Psoas muscle (tissue), 8 donors: ENCODE data around the gene ANKRD11. TPM values are rescaled to one million over a fixed set of nuclear protein-coding genes. Genes with fewer than 3 reads are reported as not detected.
"Not testable (repeated sequence)": the region's sequence is repeated elsewhere in the genome, so short reads cannot be mapped to it uniquely, and the experiment has no call there.

Experiments
- ATAC-seq, 4 donors: fragments of 200-7000 bp; cut with Tn5 transposase; one replicate each; pipeline ENCODE4 v1.9.1; 2020; ENCODE audit warnings: moderate library complexity in 3 of 4, mild to moderate bottlenecking in 2 of 4
- DNase-seq, 2 donors: peaks; one replicate each; pipeline ENCODE4 v3.0.0-alpha.2; 2020
- H3K27ac ChIP-seq: fragments of 200-600 bp; one replicate; pipeline ENCODE4 v1.8.0; 2022
- H3K27me3 ChIP-seq, 3 donors: fragments of 200-600 bp in 1 of 3; one replicate each; pipeline versions ENCODE4 v1.6.1 to v1.8.0; 2013 to 2022; ENCODE audit warnings: low read length in 2 of 3, mild to moderate bottlenecking in 2 of 3, moderate library complexity in 1 of 3; ENCODE audit not compliant: insufficient read depth in 3 of 3
- H3K36me3 ChIP-seq, 2 donors: fragments of 200-600 bp in 1 of 2; one replicate each; pipeline versions ENCODE4 v1.6.1 to v1.8.0; 2013 to 2022; ENCODE audit warnings: low read depth in 1 of 2, mild to moderate bottlenecking in 1 of 2, moderate library complexity in 1 of 2; ENCODE audit not compliant: insufficient read depth in 1 of 2
- H3K4me1 ChIP-seq: fragments of 200-600 bp; one replicate; pipeline ENCODE4 v1.8.0; 2022
- H3K4me3 ChIP-seq: fragments of 200-600 bp; one replicate; pipeline ENCODE4 v1.8.0; 2022; ENCODE audit warnings: mild to moderate bottlenecking
- H3K9me3 ChIP-seq: fragments of 200-600 bp; one replicate; pipeline ENCODE4 v1.8.0; 2022
- WGBS, 3 donors: extraction: QIAGEN DNeasy Blood & Tissue Kit; methylation state at CpG; one replicate each; pipeline versions ENCODE4 v1.1.6 to v1.1.7; 2013; 5-methylcytosine and 5-hydroxymethylcytosine counted together
- intact Hi-C, 2 donors: fragments of 100-400 bp; cut with DNase I; formaldehyde crosslinking; loops; one replicate each; pipeline versions ENCODE4 v1.11.0 to v1.14.2; 2022
- polyA plus RNA-seq, 3 donors: library from polyadenylated mRNA; stranded (reverse); fragments of 200-250 nt; gene quantifications; one replicate each; pipeline ENCODE4 v1.2.3, GENCODE V29; 2013
- total RNA-seq, 4 donors: library from RNA; stranded (reverse); fragmentation: NEBNext Ultra II Directional in 2 of 4; extraction: Animal tissue kit (Norgen Biotek cat#: 25700) in 2 of 4; gene quantifications; one replicate each; pipeline versions ENCODE4 v1.2.1 to v1.2.4, GENCODE V29; 2021 to 2023
- TF ChIP-seq, protein P1 (sequence below): fragments of 200-600 bp; IDR thresholded peaks from one replicate; pipeline ENCODE4 v1.8.0; 2022; ENCODE audit warnings: antibody characterized with exemption
- donor health status: healthy with polysubstance abuse.
- donor health status: DM: no; HTN: no; CAD: no; lungs with moderate emphysema.
- donor health status: Bipolar disorder and iron deficiency.
- donor health status: healthy.
- donor health status: DM: yes; HTN: yes; CAD: no.
- donor health status: DM: no; HTN: no; CAD: no.
- donor health status: DM: no; HTN: no; CAD: no.
- donor health status: DM: yes; HTN: yes; CAD: no.

ANKRD11 gene
- total and polyA plus RNA-seq, 7 donors = 22.3 to 72.8 (median 57.2) TPM

DNA sequence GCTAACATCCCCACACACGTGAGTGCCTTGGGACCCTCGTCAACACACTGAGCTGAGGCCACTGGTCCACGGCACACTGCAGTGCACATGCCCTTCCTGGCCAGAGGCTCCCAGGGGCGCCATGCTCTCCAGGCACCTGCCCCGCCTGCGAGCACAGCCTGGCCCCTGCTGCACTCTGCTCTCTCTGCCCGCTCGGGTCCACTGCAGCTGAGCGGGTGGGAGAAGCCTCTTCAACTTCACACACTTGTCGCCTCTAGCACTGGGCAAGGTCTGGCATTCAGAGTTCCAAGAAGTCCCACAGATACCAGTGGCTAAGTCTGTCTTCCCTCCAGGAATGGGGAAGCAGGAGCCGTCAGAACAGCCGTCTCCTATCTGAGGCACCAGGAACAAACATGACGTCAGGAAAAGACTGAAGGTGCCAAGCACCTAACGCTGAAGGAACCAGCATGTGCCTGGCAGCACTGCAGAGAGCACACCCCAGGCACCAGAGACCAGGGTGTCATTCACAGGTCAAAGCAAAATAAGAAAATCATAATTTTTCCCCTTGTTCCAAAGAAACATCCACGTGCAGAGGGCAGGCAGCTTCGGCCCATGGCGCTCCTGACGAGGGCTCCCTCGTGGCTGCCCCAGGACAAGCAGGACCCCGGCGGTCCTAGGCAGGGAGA, 189.9 kb downstream of the ANKRD11 start:
- DNase-seq (peak; percentile 60 to 78), ATAC-seq (peak; percentile 76 to 85 (median 80))
- TF ChIP-seq, protein P1, sequence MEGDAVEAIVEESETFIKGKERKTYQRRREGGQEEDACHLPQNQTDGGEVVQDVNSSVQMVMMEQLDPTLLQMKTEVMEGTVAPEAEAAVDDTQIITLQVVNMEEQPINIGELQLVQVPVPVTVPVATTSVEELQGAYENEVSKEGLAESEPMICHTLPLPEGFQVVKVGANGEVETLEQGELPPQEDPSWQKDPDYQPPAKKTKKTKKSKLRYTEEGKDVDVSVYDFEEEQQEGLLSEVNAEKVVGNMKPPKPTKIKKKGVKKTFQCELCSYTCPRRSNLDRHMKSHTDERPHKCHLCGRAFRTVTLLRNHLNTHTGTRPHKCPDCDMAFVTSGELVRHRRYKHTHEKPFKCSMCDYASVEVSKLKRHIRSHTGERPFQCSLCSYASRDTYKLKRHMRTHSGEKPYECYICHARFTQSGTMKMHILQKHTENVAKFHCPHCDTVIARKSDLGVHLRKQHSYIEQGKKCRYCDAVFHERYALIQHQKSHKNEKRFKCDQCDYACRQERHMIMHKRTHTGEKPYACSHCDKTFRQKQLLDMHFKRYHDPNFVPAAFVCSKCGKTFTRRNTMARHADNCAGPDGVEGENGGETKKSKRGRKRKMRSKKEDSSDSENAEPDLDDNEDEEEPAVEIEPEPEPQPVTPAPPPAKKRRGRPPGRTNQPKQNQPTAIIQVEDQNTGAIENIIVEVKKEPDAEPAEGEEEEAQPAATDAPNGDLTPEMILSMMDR = peak; percentile 11
- intact Hi-C loops = no loop called here
- 52 to 68% (median 61%) methylated on average over 21 of the region's 21 CpGs for WGBS, 3 donors
- Histone ChIP-seq H3K27me3 (no peaks in the 10 kb centered on the region), H3K9me3 (no peaks in the 10 kb centered on the region), H3K27ac (peak overlapping the region; percentile 80), H3K36me3 (peaks cover 4 to 20% of the 10 kb centered on the region in 2 donors), H3K4me3 (no peak overlapping the region), H3K4me1 (peaks cover 31% of the 10 kb centered on the region)

DNA sequence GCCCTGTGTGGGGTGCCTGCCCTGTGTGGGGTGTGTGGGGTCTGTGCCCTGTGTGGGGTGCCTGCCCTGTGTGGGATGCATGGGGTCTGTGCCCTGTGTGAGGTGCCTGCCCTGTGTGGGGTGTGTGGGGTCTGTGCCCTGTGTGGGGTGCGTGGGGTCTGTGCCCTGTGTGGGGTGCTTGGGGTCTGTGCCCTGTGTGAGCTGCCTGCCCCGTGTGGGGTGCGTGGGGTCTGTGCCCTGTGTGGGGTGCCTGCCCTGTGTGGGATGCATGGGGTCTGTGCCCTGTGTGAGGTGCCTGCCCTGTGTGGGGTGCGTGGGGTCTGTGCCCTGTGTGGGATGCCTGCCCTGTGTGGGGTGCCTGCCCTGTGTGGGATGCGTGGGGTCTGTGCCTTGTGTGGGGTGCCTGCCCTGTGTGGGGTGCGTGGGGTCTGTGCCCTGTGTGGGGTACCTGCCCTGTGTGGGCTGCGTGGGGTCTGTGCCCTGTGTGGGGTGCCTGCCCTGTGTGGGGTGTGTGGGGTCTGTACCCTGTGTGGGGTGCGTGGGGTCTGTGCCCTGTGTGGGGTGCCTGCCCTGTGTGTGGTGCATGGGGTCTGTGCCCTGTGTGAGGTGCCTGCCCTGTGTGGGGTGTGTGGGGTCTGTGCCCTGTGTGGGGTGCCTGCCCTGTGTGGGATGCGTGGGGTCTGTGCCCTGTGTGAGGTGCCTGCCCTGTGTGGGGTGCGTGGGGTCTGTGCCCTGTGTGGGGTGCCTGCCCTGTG, 190.8 kb downstream of the ANKRD11 start:
- ATAC-seq, H3K4me3 ChIP-seq, H3K27me3 ChIP-seq, DNase-seq, H3K9me3 ChIP-seq, H3K27ac ChIP-seq, intact Hi-C loops: not testable (repeated sequence)
- Histone ChIP-seq H3K4me1 (peaks cover 38% of the 10 kb centered on the region), H3K36me3 (peaks cover under 1 to 14% of the 10 kb centered on the region in 2 donors)
- WGBS, 3 donors = 93 to 97% (median 95%) methylated on average over 9 to 10 of the region's 10 CpGs

DNA sequence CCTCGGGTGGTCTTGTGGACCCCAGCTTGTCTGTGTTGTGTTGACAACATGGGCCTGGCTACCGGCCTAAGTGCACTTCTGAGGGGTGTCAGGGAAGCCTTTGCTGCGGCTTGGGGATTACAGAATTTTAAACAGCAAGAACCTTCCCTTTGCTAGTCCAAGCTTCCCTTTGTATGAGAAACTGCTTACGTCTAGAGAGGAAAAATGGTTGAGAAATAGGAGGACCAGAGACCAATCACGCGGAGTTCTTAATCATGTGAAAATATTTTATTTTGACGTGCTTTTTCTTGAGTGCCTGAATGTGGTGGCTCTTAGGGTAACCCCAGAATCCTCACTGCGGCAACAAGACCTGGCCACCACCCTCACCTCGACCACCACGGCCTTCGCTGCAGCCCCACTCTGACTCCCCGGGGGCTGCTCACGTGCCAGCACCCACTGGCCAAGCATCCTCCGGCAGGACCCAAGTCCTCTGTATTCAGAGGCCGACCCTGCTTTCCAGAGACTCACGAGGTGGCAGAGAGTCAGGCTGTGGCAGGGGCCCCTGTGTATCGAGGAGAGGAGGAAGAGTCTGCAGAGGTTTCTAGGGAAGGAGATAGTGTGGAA, 191.6 kb downstream of the ANKRD11 start:
- peaks cover 44% of the 10 kb centered on the region for H3K4me1 ChIP-seq
- 89 to 91% (median 89%) methylated on average over 17 of the region's 17 CpGs for WGBS, 3 donors
- no peak overlapping the region for H3K27ac ChIP-seq
- intact Hi-C loops = no loop called here
- TF ChIP-seq, protein P1 = no peak
- H3K27me3 ChIP-seq = no peaks in the 10 kb centered on the region
- H3K9me3 ChIP-seq = no peaks in the 10 kb centered on the region
- peaks cover 0 to 11% of the 10 kb centered on the region in 2 donors for H3K36me3 ChIP-seq
- ATAC-seq (no peak), DNase-seq (no peak)
- no peak overlapping the region for H3K4me3 ChIP-seq

DNA sequence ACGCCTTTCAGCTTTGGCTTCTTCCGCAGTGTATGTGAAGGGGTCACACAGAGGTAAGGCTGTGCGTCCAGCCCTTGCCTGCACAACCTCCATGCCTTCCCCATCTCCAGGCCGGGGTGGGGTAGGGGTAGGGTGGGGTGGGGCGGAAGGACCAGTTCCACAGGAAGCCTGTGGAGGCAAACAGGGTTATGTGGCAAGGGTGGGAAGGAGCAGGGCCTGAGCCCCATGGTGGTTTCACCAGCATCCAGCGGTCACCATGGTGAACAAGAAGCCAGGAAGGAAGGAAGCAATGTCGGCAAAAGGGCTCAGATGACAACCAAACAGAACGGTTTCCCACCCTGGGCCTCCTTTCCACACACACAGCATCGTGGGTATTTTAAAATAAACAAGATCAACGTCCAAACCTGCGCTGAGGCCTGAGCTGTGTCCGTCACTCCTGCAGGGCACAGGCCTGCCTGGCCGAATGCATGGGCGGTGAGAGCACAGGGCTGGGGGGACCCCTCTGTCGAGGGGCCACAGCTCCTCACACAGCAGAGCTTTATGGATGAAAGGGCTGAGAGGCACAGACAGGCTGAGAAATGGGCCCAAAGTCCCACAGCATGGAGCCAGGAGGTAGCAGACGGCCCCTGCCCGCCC, 192.3 kb downstream of the ANKRD11 start:
- WGBS, 3 donors = 82 to 86% (median 86%) methylated on average over 17 of the region's 17 CpGs
- Histone ChIP-seq H3K27me3 (no peaks in the 10 kb centered on the region), H3K9me3 (no peaks in the 10 kb centered on the region), H3K36me3 (peaks cover 0 to 4% of the 10 kb centered on the region in 2 donors), H3K4me3 (no peak overlapping the region), H3K27ac (no peak overlapping the region), H3K4me1 (peaks cover 39% of the 10 kb centered on the region)
- ATAC-seq (no peak), DNase-seq (no peak)
- intact Hi-C loops = no loop called here
- TF ChIP-seq, protein P1 = no peak
